ENCODE results near the gene FLOT1.
"Not testable (repeated sequence)": the region's sequence is repeated elsewhere in the genome, so short reads cannot be mapped to it uniquely, and the experiment has no call there.

Gene FLOT1

DNA sequence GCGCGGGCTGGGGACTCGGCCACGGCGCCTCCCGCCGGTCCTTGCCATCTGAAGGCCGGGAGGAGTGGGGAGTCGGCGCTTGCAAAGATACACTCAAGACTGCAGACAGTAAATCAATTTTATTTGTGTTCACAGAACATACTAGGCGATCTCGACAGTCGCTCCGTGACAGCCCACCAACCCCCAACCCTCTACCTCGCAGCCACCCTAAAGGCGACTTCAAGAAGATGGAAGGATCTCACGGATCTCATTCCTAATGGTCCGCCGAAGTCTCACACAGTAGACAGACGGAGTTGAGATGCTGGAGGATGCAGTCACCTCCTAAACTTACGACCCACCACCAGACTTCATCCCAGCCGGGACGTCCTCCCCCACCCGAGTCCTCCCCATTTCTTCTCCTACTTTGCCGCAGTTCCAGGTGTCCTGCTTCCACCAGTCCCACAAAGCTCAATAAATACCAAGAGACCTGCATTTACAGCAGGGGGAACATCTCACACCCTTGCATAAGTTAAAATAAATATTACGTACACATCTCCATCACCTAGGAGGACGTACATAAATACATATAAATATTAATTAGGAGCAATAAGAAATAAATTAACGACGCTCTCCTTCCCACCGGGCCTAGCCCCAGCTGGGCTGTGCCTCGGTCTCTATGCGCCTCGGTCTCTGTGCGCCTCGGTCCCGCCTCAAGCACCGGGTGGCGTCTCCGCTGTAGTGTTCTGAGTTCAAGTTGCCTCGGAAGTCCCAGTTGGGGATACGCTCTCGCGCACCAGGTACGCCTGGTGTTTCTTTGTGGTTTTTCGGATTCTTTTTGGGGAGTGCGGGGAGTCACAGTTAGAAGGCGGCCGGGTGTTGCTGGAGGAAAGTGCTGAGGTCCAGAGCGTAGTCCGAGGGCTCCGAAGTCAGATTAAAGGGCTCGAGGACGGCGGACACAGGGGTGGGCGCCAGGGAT lies 889 bp upstream of the FLOT1 start:
- peak in 1 of 2 experiments; percentile 60 for DNase-seq

DNA sequence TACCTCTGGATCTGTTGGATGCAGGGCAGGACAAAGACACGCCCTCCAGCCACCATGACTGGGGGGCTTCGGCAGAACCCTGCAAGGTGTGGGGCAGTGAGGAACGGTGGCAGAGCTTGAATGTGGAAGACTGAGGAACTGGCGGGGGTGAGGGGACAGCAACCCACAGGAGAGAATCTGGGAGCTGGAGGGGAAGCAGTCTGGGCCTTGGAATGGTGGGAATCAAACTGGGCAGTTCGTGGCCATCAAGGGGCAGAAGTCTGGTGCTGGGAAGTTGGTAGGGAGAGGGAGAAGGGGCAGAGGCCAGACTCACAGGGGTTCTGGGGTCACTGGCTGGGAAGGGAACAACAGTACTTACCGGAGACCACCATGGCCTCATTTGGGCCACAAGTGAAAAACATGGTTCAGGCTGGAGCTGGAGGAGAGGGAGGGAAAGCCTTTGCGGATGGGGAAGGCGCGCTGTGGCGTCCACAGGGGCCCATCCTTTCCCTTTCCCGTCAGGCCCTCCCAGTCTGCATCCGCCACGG lies 635 bp downstream of the FLOT1 start:
- DNase-seq: no peak

DNA sequence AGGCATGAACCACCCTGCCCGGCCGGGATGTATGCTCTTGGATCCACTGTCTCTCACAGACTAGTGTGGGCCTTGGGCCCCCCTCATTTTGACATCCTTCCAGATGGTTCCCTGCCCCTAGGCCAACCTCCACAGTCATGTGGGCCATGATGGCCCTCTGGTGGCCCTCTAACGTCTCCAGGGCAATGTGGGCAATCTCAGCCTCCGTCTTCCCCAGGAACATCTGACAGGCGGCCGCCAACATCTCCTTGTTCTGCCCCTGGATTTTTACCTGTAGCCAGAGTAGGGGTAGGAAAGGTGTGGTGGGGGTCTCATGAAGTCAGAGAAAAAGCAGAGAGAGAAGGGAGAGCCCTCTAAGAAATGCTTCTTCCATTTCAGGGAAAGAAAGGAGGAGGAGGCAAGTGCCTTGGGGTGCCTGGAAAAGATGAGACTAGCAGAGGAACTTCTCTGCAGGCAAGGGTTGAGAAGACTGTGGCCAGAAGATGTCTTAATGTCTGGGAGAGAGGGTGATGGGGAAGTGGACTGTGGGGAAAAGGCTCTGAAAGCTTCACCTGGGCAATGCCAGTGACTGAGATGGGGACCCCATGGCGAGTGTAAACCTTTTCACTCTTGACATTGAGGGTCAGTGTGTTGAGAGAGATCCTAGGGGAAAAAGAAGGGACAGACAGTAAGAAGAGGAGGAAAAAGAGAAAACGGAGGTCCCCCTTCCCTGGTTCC lies 1.3 kb downstream of the FLOT1 start:
- DNase-seq: no peak

DNA sequence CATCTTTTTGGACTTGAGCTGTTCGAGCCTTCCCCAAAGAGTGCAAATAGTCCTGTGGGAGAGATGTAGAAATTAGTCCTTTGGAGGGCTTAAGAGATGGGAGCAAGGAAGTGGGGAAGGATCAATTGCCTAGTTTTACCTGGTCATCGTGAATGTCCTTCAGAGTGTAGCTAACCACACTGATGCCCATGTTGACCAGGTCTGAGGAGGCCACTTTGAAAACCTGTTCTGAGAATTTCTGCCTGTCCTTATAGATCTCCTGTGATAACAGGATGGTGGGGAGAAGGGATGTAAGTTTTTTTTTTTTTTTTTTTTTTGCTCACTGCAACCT lies 2.0 kb downstream of the FLOT1 start:
- DNase-seq: no peak

DNA sequence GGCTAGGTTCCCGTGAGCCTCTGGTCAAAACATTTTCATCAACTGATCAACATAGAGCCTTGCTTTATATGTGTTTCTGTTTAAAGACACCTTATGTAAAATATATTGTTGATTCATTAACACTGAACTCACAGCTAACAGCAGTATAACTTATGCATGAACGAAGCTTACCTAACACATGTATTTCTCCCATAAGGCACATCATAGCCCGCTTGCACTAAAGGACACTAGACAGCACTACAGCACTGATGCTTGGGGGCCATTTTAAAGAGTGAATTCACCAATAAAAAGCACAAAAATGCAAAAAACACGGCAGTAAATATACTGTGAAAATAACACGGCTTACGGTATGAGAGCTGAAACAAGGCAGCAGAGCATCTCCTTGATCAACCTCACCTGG lies 4.0 kb downstream of the FLOT1 start:
- DNase-seq: no peak

DNA sequence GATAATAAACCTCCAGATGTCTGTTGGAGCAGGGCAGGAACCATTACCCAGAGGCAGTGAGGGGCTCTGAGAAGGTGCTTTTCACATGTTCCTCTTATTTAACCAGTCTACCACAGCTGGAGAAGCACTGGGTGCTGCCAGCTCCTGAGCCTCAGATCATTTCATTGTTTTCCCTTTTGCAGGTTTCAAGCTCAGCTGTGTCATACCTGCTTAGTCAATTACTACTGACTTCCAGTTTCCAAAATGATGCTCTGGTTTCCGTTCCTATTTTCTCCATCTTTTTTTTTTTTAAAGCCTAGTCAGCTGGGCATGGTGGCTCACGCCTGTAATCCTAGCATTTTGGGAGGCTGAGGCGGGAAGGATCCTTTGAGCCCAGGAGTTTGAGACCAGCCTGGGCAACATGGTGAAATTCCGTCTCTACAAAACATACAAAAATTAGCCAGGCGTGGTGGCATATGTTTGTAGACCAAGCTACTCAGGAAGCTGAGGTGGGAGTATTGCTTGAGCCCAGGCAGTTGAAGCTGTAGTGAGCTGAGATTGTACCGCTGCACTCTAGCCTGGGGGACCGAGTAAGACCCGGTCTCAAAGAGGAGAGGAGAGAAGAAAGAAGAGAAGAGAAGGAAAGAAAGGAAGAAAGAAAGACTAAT lies 6.7 kb downstream of the FLOT1 start:
- DNase-seq: no peak

DNA sequence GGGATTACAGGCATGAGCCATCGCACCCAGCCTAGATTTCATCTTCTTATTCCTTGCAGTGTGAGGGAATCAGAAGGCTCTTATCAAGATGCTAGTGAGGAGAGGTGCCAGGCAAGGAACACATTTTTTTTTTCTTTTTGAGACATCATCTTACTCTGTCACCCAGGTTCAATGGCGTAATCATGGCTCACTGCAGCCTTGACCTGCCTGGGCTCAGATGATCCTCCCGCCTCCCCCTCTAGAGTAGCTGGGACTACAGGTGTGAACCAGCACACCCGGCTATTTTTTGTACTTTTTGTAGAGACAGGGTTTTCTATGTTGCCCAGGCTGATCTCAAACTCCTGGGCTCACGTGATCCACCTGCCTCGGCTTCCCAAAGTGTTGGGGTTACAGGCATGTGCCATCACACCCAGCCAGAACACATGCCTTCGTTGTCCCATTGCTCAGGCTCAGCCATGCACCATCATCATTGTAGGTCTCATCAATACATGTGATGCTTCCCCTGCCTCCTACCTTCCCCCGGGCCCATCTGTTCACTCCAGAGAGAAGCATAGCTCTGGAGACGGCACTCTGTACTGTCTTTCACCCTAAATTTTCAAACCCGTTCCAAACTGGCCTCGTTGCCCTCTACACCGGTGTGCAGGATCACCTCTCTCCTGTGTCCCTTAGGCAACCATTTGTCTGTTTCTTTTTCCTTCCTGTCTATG lies 10.1 kb downstream of the FLOT1 start:
- DNase-seq: no peak

DNA sequence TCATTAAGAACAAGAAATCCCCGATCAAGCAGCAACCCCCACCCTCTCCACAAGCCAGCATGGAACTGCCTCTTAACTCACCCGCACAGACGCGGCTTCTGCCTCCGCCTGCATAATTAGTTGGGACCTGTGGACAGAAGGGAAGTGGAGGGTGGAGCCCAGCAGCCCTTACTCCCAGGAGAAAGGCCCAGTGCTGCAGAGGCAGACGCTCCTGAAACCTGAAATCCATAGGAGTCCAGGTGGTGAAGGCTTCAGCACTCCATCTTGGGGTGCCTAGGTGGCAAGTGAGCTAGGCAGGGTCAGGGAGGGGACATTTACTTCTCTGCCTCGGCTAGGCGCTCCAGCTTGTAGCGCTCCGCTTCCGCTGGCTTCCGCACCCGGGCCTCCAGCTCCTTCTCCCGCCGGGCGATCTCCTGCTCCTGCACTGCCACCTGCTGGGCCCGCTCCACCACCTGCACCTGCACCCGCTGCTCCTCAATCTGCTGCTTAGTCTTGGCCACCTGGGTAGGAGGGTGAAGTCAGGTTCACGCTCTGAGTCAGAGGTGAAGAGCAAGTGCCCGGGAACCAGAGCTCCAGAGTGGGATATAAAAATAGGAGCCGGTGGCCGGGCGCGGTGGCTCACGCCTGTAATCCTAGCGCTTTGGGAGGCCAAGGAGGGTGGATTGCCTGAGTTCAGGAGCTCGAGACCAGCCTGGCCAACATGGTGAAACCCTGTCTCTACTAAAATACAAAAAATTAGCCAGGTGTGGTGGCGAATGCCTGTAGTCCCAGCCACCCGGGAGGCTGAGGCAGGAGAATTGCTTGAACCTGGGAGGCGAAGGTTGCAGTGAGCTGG lies 11.7 kb downstream of the FLOT1 start:
- peak; percentile 91 to 92 for DNase-seq

DNA sequence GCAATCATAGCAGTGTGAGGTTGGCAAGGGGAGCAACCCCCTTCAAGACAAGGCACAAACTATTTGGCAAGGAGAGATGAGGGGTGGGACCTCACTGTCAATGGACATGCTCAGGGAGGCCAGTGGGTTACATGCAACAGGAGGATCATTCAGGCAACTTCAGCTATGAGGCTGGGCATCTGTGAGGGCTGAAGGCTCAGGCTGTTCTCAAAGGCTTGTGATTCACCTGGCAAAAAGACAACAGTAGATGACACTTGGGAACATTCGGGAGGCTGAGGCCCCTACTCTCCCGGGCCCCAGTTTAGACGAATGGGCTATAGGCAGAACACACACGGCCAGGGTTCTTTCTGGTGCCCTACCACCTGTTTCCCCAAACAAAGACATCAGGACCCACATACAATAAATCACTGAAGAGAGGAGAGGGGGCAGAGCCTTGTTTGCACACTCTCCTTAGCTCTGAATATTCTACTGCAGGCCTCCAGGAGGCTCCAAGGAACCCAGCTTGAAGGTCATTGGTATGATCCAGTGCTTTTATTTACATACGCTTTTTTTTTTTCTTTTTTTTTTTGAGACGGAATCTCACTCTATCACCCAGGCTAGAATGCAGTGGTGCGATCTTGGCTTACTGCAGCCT lies 14.4 kb downstream of the FLOT1 start:
- peak in 1 of 2 experiments; percentile 29 for DNase-seq

DNA sequence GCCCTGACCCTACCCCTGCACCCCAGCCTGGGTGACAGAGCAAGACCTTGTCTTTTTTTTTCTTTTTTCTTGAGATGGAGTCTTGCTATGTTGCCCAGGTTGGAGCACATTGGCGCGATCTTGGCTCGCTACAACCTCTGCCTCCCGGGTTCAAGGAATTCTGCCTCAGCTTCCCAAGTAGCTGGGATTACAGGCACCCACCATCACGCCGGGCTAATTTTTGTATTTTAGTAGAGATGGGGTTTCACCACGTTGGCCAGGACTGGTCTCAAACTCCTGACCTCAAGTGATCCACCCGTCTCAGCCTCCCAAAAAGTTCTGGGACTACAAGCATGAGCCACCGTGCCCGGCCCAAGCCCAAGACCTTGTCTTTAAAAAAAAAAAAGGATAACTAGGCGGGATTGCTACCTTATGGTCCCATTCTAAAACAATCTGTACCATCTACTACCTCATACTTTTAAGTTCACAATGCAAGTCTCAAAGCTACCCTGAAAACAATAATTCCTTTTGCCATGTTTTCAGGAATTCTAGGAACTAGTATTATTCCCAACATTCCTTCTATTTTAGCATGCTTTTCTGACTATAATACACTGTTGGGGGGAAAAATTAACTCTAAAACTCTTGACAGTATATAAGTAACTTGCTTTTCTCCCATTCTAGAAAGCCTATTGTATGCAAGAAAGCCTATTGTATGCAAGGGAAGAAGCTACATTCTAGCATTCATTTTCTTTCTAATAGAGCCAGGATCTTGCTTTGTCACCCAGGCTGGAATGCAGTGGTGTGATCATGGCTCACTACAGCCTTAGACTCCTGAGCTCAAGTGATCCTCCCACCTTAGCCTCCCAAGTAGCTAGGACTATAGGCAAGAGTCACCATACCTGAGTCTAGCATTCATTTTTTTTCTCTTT lies 15.7 kb downstream of the FLOT1 start:
- DNase-seq: no peak

DNA sequence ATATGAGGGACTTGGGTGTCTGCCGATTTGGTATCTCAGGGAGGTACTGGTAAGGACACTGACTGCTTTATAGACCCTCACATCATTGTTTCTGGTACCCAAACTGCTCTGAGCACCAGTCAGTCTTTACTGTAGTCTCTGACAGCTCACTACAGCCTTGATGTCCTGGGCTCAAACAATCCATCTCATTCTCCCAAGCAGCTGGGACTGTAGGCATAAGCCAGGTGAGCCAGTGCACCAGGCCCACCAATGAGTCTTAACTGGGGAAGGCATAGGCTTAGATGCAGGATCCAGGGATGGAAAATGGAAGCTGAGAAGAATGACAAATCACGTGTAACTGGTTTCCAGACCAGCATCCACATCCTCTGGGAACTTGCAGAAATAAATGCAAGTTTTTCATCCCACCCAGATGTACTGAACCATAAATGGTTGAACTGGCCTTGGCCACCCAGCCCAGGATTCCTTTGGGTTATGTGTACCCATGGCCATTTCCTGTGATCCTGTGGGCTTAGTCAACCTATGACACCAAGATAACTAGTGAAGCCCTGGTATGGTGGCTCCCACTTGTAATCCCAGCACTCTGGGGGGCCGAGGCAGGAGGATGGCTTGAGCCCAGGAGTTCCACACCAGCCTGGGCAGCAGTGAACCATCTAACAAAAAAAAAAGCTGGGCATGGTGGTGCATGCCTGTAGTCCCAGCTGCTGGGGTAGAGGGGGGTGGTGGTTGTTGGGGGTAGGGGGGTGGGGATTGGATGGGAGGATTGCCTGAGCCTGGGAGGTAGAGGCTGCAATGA lies 16.6 kb downstream of the FLOT1 start:
- DNase-seq: peak in 1 of 2 experiments; percentile 22

DNA sequence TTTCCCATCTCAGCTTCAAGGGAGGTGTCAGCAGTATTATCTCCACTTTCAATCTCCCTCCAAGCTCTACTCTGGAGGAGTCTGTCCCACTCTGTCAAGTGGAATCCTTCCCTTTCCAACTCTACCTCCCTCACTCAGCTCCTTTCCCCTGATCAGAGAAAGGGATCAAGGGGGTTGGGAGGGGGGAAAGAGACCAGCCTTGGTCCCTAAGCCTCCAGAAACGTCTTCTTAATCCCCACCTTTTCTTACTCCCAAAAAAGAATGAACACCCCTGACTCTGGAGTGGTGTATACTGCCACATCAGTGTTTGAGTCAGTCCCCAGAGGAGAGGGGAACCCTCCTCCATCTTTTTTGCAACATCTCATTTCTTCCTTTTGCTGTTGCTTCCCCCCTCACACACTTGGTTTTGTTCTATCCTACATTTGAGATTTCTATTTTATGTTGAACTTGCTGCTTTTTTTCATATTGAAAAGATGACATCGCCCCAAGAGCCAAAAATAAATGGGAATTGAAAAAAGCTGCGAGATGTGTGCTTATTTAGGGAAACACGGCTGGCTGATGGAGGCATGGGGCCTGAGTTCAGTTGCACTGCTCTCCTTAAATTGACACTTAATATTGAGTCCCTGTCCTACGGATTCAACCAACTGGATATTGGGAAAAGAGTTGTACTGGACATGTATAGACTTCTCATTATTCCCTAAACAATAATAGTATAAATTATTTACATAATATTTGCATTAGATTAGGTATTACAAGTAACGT lies 17.4 kb downstream of the FLOT1 start:
- DNase-seq: no peak

DNA sequence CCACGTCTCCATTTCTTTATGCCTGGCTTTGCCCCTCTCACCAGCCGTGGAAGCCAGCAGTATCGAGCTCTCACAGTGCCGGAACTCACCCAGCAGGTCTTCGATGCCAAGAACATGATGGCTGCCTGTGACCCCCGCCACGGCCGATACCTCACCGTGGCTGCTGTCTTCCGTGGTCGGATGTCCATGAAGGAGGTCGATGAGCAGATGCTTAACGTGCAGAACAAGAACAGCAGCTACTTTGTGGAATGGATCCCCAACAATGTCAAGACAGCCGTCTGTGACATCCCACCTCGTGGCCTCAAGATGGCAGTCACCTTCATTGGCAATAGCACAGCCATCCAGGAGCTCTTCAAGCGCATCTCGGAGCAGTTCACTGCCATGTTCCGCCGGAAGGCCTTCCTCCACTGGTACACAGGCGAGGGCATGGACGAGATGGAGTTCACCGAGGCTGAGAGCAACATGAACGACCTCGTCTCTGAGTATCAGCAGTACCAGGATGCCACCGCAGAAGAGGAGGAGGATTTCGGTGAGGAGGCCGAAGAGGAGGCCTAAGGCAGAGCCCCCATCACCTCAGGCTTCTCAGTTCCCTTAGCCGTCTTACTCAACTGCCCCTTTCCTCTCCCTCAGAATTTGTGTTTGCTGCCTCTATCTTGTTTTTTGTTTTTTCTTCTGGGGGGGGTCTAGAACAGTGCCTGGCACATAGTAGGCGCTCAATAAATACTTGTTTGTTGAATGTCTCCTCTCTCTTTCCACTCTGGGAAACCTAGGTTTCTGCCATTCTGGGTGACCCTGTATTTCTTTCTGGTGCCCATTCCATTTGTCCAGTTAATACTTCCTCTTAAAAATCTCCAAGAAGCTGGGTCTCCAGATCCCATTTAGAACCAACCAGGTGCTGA lies 18.4 kb downstream of the FLOT1 start:
- not testable (repeated sequence) for DNase-seq

DNA sequence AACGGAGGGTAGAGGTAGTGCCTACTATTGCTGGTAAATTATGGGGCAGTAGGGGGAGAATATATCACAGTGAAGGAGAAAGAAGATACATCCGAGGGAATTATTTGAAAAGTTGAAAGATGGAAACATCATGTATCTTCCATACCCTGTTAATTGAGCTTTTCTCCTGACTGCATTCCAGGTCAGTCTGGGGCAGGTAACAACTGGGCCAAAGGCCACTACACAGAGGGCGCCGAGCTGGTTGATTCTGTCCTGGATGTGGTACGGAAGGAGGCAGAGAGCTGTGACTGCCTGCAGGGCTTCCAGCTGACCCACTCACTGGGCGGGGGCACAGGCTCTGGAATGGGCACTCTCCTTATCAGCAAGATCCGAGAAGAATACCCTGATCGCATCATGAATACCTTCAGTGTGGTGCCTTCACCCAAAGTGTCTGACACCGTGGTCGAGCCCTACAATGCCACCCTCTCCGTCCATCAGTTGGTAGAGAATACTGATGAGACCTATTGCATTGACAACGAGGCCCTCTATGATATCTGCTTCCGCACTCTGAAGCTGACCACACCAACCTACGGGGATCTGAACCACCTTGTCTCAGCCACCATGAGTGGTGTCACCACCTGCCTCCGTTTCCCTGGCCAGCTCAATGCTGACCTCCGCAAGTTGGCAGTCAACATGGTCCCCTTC lies 19.2 kb downstream of the FLOT1 start:
- not testable (repeated sequence) for DNase-seq

DNA sequence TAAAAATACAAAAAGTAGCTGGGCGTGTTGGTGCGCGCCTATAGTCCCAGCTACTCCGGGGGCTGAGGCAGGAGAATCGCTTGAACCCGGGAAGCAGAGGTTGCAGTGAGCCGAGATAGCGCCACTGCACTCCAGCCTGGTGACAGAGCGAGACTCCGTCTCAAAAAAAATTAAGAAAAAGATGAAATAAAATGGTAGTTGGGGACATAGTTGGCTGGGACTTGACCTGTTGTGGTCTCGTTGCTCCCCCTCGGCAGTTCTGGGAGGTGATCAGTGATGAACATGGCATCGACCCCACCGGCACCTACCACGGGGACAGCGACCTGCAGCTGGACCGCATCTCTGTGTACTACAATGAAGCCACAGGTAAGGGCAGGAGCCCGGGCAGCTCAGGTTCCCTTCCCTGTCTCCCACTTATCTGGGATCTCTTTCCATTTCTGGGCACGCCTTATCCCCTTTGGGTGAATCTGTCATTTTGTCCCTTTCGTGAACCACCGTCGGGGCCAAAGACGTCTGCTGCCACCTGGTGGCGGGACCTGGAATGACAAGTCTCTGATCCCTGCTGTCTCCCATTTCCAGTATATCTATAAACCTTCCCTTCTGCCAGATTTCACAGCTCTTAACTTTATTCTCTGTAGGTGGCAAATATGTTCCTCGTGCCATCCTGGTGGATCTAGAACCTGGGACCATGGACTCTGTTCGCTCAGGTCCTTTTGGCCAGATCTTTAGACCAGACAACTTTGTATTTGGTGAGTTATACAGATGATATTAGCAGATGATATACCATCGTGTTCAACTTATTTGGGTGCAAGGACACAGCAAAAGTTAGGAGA lies 20.0 kb downstream of the FLOT1 start:
- peak; percentile 78 for DNase-seq

DNA sequence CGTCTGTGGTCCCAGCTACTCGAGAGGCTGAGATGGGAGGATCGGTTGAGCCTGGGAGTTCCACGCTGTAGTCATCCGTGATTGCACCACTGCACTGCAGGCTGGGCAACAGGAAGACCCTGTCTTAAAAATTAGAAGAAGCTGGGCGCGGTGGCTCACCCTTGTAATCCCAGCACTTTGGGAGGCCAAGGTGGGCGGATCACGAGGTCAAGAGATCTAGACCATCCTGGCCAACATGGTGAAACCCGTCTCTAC lies 20.5 kb downstream of the FLOT1 start:
- DNase-seq: not testable (repeated sequence)

Data from Kasumi-1 (cell line).